Progenitor cell of endocrine pancreas (in vitro differentiated cells): ENCODE data around the gene EIF4G1. TPM values are rescaled to one million over a fixed set of nuclear protein-coding genes. Genes with fewer than 3 reads are reported as not detected.
A peak's percentile ranks its signal among the peaks of the same experiment; 100 is the strongest.

ENCODE experiments used
- DNase-seq: peaks from one replicate; pipeline ENCODE4 v3.0.0; 2021; ENCODE audit warnings: low spot score; ENCODE audit not compliant: unreplicated experiment
- H3K27ac Mint-ChIP-seq: 2 replicates; pipeline ENCODE4 v1.8.0; 2021; ENCODE audit warnings: mild to moderate bottlenecking, moderate library complexity, mixed read lengths
- H3K27me3 Mint-ChIP-seq: 2 replicates; pipeline ENCODE4 v1.8.0; 2021; ENCODE audit warnings: mixed read lengths
- H3K36me3 Mint-ChIP-seq: 2 replicates; pipeline ENCODE4 v1.8.0; 2022; ENCODE audit warnings: mixed read lengths; ENCODE audit not compliant: insufficient read depth
- H3K4me1 Mint-ChIP-seq: 2 replicates; pipeline ENCODE4 v1.8.0; 2021; ENCODE audit warnings: low read depth, mixed read lengths
- H3K4me3 Mint-ChIP-seq: 2 replicates; pipeline ENCODE4 v1.8.0; 2021; ENCODE audit warnings: low read depth, mild to moderate bottlenecking, moderate library complexity, mixed read lengths
- H3K9me3 Mint-ChIP-seq: 2 replicates; pipeline ENCODE4 v1.8.0; 2021; ENCODE audit warnings: low read depth, mixed read lengths
- CTCF ChIP-seq: fragments of 200-600 bp; sonication (generic); IDR thresholded peaks from one replicate; pipeline ENCODE4 v1.5.0; 2021; ENCODE audit warnings: antibody characterized with exemption, mild to moderate bottlenecking; ENCODE audit not compliant: unreplicated experiment
- total RNA-seq: library from RNA; stranded (reverse); gene quantifications from 2 replicates; pipeline ENCODE4 v1.2.1, GENCODE V29; 2021

The EIF4G1 gene
- total RNA-seq, 1 donor from 2014 or later: 341 TPM

- Mint-ChIP-seq H3K36me3 (peaks cover 13% of the 10 kb centered on the region), H3K27me3 (peaks cover 5% of the 10 kb centered on the region), H3K27ac (peak within 1 kb of the TSS; percentile 94), H3K4me3 (peak within 1 kb of the TSS; percentile 96), H3K4me1 (peaks cover 12% of the 10 kb centered on the region), H3K9me3 (no peaks in the 10 kb centered on the region)
- no peak for TF ChIP-seq CTCF
- peak; percentile 97 for DNase-seq
Observed at GRCh38 chr3:184298759-184299487, 15.5 kb upstream of the EIF4G1 start, which contains the start of gene PSMD2. Gene PSMD2 (plus strand): TSS chr3:184299241. CDS start chr3:184299267, 26 bp downstream.

- Mint-ChIP-seq H3K27me3 (peaks cover 4% of the 10 kb centered on the region), H3K36me3 (peaks cover 16% of the 10 kb centered on the region), H3K27ac (peak overlapping the region; percentile 94), H3K4me1 (peaks cover 12% of the 10 kb centered on the region), H3K9me3 (no peaks in the 10 kb centered on the region), H3K4me3 (peak overlapping the region; percentile 96)
- TF ChIP-seq CTCF: no peak
- DNase-seq: no peak
Observed at GRCh38 chr3:184299488-184300377, 14.7 kb upstream of the EIF4G1 start.

GRCh38 chr3:184300378-184300720 is 14.1 kb upstream of the EIF4G1 start:
- TF ChIP-seq CTCF: no peak
- no peak for DNase-seq
- H3K4me1 Mint-ChIP-seq: peaks cover 12% of the 10 kb centered on the region
- no peaks in the 10 kb centered on the region for H3K9me3 Mint-ChIP-seq
- H3K4me3 Mint-ChIP-seq: peak overlapping the region; percentile 96
- peaks cover 18% of the 10 kb centered on the region for H3K36me3 Mint-ChIP-seq
- no peaks in the 10 kb centered on the region for H3K27me3 Mint-ChIP-seq
- peak overlapping the region; percentile 94 for H3K27ac Mint-ChIP-seq

GRCh38 chr3:184305577-184305976 is 8.8 kb upstream of the EIF4G1 start:
- H3K27me3 Mint-ChIP-seq: no peaks in the 10 kb centered on the region

More at GRCh38 chr3:184305577-184305976, 8.8 kb upstream of the EIF4G1 start:
- Mint-ChIP-seq H3K4me1 (peaks cover under 1% of the 10 kb centered on the region), H3K36me3 (peaks cover 46% of the 10 kb centered on the region), H3K4me3 (no peak overlapping the region), H3K9me3 (no peaks in the 10 kb centered on the region), H3K27ac (no peak overlapping the region)
- DNase-seq: no peak
- peak; percentile 50 for TF ChIP-seq CTCF
